HepG2 (cell line): ENCODE data around the gene EVI5. TPM values are rescaled to one million over a fixed set of nuclear protein-coding genes. Genes with fewer than 3 reads are reported as not detected.

Source experiments
- AGO1 ChIP-seq: fragments of 200-400 bp; formaldehyde crosslinking; IDR thresholded peaks from 2 replicates; pipeline ENCODE4 v1.6.1; 2017; ENCODE audit warnings: mild to moderate bottlenecking, low read depth, low read length, moderate library complexity; ENCODE audit not compliant: poor library complexity, severe bottlenecking
- BORCS8-MEF2B ChIP-seq: sonication (generic); formaldehyde crosslinking; IDR thresholded peaks from 2 replicates; pipeline ENCODE4 v1.8.0; 2022; ENCODE audit warnings: mild to moderate bottlenecking, missing genetic modification reagents
- KMT2B ChIP-seq: IDR thresholded peaks from 2 replicates; pipeline ENCODE4 v1.6.1; 2016; ENCODE audit warnings: missing genetic modification reagents, missing compliant biosample characterization
- NR2F2 ChIP-seq: IDR thresholded peaks from 2 replicates; pipeline ENCODE4 v1.6.1; 2012; ENCODE audit warnings: low read depth, inconsistent platforms, borderline replicate concordance
- POLR2AphosphoS5 ChIP-seq: IDR thresholded peaks from 2 replicates; pipeline ENCODE4 v1.6.1; 2012; ENCODE audit warnings: low read depth, low read length
- SP5 ChIP-seq: IDR thresholded peaks from 2 replicates; pipeline ENCODE4 v1.6.1; 2016; ENCODE audit warnings: low read depth, borderline replicate concordance
- ZFX ChIP-seq: sonication (generic); formaldehyde crosslinking; IDR thresholded peaks from 2 replicates; pipeline ENCODE4 v1.4.0; 2020; ENCODE audit warnings: mild to moderate bottlenecking, low read depth, missing genetic modification reagents, moderate library complexity
- ZNF230 ChIP-seq: sonication (generic); formaldehyde crosslinking; IDR thresholded peaks from 2 replicates; pipeline ENCODE4 v1.4.0; 2020; ENCODE audit warnings: mild to moderate bottlenecking, missing genetic modification reagents
- ZNF768 ChIP-seq: sonication (generic); formaldehyde crosslinking; IDR thresholded peaks from 2 replicates; pipeline ENCODE4 v1.4.0; 2020; ENCODE audit warnings: missing genetic modification reagents
- polyA plus RNA-seq, 8 experiments: library from polyadenylated mRNA; depleted of rRNA in 3 of 8; stranded (reverse) in 7 of 8; unstranded in 1 of 8; fragments of >200 nt; fragmentation: Illumina TruSeq in 4 of 8; extraction: Trizol in 4 of 8; gene quantifications; 2 replicates each; pipeline versions ENCODE4 v1.2.1 to v1.2.3, GENCODE V29; 2011 to 2016; ENCODE audit warnings: low read depth in 4 of 8, missing spikeins in 1 of 8, mixed read lengths in 1 of 8; ENCODE audit not compliant: insufficient read depth in 1 of 8
- total RNA-seq, 5 experiments: library from RNA; depleted of rRNA; stranded (reverse); fragments of >200 nt; fragmentation: Illumina TruSeq; extraction: Trizol; gene quantifications; 2 replicates each; pipeline ENCODE4 v1.2.3, GENCODE V29; 2016; ENCODE audit warnings: low read depth in 1 of 5
- TF ChIP-seq, protein P1 (sequence below): sonication (generic); formaldehyde crosslinking; IDR thresholded peaks from 2 replicates; pipeline ENCODE4 v1.4.0; 2020; ENCODE audit warnings: mild to moderate bottlenecking, low read depth, missing genetic modification reagents
- TF ChIP-seq, protein P2 (sequence below): sonication (generic); formaldehyde crosslinking; IDR thresholded peaks from 2 replicates; pipeline ENCODE4 v1.5.0; 2020; ENCODE audit warnings: missing genetic modification reagents, mild to moderate bottlenecking, borderline replicate concordance
- TF ChIP-seq, protein P3 (sequence below): IDR thresholded peaks from 2 replicates; pipeline ENCODE4 v1.6.1; 2016; ENCODE audit warnings: low read depth, control low read depth

The EVI5 gene
- total and polyA plus RNA-seq, 2 of the 13 experiments (the other 11 are each of a cell fraction or from before 2014, with no cell fraction given): 4.0 to 12.6 TPM

DNA sequence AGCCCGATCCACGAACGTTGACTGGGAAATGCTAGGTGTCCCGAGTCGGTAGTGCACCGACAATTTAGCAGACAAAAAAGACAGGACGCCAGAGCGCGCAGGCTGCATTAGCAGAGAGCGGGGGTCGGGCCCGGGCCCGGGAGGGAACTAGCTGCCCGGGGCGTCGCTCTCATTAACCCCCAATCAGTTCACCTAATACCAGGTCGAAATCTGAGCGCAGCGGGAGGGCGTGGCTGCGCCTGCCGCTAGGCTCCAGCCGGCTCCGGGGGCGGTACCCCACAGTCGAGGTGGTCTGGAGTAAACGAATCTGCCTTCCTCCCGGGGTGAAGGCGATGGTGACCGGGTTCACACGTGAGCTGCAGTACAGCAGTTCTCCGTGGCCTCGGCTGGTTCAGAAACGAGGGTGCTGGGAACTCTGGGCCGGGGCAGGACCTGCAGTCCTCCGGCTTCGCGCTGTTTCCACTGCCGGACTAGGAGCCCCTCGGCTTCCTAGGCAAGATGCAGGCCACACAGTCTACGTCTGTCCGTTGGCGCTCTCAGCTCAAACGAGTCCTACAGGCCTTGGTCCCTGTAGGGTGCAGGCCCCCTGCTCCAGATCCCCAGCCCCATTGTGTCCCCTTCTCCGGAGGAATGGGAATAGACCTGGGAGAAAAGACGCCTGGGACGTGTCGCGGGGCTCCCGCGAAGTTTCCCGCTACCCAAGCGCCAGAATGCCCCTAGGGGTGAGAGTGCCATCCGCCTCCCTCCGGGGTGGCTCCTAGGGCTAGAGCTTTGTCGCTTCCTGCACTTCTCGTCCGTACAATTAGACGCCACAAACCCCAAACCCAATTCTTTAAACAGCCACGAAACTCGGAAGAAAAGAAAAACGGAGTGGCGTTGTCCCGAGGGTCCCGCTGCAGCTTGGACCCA lies 300.2 kb downstream of the EVI5 start (continued):
- TF ChIP-seq ZNF230 (CRISPR knock-in tag): 0 out of 2 replicates have a peak, but pooled peaks have one; percentile 28
- TF ChIP-seq ZFX (CRISPR knock-in tag): peak; percentile 40; the same call in 1 of the 2 replicates
- TF ChIP-seq SP5 (CRISPR knock-in tag): peak; percentile 16; the same call in 1 of the 2 replicates
- TF ChIP-seq, protein P1, sequence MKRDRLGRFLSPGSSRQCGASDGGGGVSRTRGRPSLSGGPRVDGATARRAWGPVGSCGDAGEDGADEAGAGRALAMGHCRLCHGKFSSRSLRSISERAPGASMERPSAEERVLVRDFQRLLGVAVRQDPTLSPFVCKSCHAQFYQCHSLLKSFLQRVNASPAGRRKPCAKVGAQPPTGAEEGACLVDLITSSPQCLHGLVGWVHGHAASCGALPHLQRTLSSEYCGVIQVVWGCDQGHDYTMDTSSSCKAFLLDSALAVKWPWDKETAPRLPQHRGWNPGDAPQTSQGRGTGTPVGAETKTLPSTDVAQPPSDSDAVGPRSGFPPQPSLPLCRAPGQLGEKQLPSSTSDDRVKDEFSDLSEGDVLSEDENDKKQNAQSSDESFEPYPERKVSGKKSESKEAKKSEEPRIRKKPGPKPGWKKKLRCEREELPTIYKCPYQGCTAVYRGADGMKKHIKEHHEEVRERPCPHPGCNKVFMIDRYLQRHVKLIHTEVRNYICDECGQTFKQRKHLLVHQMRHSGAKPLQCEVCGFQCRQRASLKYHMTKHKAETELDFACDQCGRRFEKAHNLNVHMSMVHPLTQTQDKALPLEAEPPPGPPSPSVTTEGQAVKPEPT (CRISPR knock-in tag): 0 out of 2 replicates have a peak, but pooled peaks have one; percentile 61
- peak; percentile 22 for TF ChIP-seq AGO1
- no peak for TF ChIP-seq NR2F2
- TF ChIP-seq KMT2B (CRISPR knock-in tag): peak; percentile 54; the same call in 1 of the 2 replicates
- peak; percentile 14; the same call in 1 of the 2 replicates for TF ChIP-seq ZNF768 (CRISPR knock-in tag)
- TF ChIP-seq, protein P2, sequence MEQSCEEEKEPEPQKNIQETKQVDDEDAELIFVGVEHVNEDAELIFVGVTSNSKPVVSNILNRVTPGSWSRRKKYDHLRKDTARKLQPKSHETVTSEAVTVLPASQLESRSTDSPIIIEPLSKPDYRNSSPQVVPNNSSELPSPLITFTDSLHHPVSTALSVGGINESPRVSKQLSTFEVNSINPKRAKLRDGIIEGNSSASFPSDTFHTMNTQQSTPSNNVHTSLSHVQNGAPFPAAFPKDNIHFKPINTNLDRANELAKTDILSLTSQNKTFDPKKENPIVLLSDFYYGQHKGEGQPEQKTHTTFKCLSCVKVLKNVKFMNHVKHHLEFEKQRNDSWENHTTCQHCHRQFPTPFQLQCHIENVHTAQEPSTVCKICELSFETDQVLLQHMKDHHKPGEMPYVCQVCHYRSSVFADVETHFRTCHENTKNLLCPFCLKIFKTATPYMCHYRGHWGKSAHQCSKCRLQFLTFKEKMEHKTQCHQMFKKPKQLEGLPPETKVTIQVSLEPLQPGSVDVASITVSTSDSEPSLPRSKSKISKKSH: no peak
- no peak for TF ChIP-seq POLR2AphosphoS5
- TF ChIP-seq, protein P3, sequence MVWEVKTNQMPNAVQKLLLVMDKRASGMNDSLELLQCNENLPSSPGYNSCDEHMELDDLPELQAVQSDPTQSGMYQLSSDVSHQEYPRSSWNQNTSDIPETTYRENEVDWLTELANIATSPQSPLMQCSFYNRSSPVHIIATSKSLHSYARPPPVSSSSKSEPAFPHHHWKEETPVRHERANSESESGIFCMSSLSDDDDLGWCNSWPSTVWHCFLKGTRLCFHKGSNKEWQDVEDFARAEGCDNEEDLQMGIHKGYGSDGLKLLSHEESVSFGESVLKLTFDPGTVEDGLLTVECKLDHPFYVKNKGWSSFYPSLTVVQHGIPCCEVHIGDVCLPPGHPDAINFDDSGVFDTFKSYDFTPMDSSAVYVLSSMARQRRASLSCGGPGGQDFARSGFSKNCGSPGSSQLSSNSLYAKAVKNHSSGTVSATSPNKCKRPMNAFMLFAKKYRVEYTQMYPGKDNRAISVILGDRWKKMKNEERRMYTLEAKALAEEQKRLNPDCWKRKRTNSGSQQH (CRISPR knock-in tag): no peak
- TF ChIP-seq BORCS8-MEF2B (CRISPR knock-in tag): 0 out of 2 replicates have a peak, but pooled peaks have one; percentile 26
- TF ChIP-seq, all 625 proteins: peak for 71
